ENCODE data around the gene GPATCH3. TPM values are rescaled to one million over a fixed set of nuclear protein-coding genes. Genes with fewer than 3 reads are reported as not detected.

The GPATCH3 gene
- total and polyA plus RNA-seq, 2 of the 4 experiments (the other 2 are of a cell fraction) = 5.2 to 8.0 TPM

- peak overlapping the region; percentile 91 for H3K4me3 ChIP-seq (ENCODE audit: insufficient read depth, low read depth, low read length)
- peaks cover 14 to 44% of the 10 kb centered on the region in 2 experiments for H3K79me1 ChIP-seq (ENCODE audit: low read depth in 1 of 2, low read length in 2 of 2)
- no peak for DNase-seq
- peaks cover 10% of the 10 kb centered on the region for H3K4me1 ChIP-seq (ENCODE audit: control insufficient read depth, insufficient read depth, low read length)
- peak overlapping the region; percentile 99 for H2AFZ ChIP-seq (replicated peaks; ENCODE audit: low read length, poor library complexity)
- peaks cover 4% of the 10 kb centered on the region; the same call in 1 of the 2 replicates for H3K9me1 ChIP-seq (ENCODE audit: insufficient read depth, low read length)
- H2BK15ac ChIP-seq (ENCODE audit: low read depth, low read length) = no peak overlapping the region
- H3K27ac ChIP-seq (ENCODE audit: insufficient read depth, low read length) = peak overlapping the region; percentile 67
- no peak for TF ChIP-seq RFX5 (IDR thresholded peaks at IDR 0.05; ENCODE audit: low read depth, low read length)
- TF ChIP-seq MAZ (IDR thresholded peaks at IDR 0.05; ENCODE audit: borderline replicate concordance, low read depth, low read length) = no peak
- no peak for TF ChIP-seq RCOR1 (IDR thresholded peaks at IDR 0.05; ENCODE audit: insufficient replicate concordance, low read length)
- no peak for TF ChIP-seq BHLHE40 (IDR thresholded peaks at IDR 0.05; ENCODE audit: low read depth, low read length)
- TF ChIP-seq MAFK (IDR thresholded peaks at IDR 0.05; ENCODE audit: low read depth, low read length) = no peak
- TF ChIP-seq POLR2A (IDR thresholded peaks at IDR 0.05; ENCODE audit: low read depth, low read length) = no peak
- no peak for TF ChIP-seq MXI1 (IDR thresholded peaks at IDR 0.05; ENCODE audit: borderline replicate concordance, low read depth, low read length)
- no peak for TF ChIP-seq FOS (IDR thresholded peaks at IDR 0.05; ENCODE audit: low read depth, low read length)
- no peak for TF ChIP-seq CTCF (conservative IDR thresholded peaks at IDR 0.05; ENCODE audit: low read depth, low read length)
- 0 out of 2 replicates have a peak overlapping the region, but pooled peaks have one; percentile 10 for H2AK5ac ChIP-seq (ENCODE audit: low read depth, low read length)
- peak overlapping the region; percentile 89 for H4K5ac ChIP-seq (ENCODE audit: low read depth, low read length)
- H3K27me3 ChIP-seq (ENCODE audit: control insufficient read depth, insufficient read depth, low read length) = no peaks in the 10 kb centered on the region
- H2BK5ac ChIP-seq (ENCODE audit: low read depth, low read length, poor library complexity, severe bottlenecking) = peak overlapping the region; percentile 32
- dilution Hi-C loops (cut with HindIII; ENCODE audit: low sequenced_read_pairs, unreplicated experiment) = no loop called here
- H3K4ac ChIP-seq (ENCODE audit: low read depth, low read length) = peak overlapping the region; percentile 75
- peak; percentile 39 for ATAC-seq (ENCODE audit: low read depth)
- peaks cover 6% of the 10 kb centered on the region for H4K20me1 ChIP-seq (ENCODE audit: insufficient read depth, low read length)
- peak overlapping the region; percentile 87 for H2AK9ac ChIP-seq (replicated peaks; ENCODE audit: low read depth, low read length, poor library complexity)
- H3K14ac ChIP-seq (replicated peaks; ENCODE audit: low read depth, low read length) = peak overlapping the region; percentile 64
- H4K8ac ChIP-seq (ENCODE audit: low read depth in 2 of 2, low read length in 2 of 2) = peak overlapping the region; percentile 94 to 99
- POLR2A ChIA-PET (ENCODE audit: unreplicated experiment) = interaction anchor here (0.5 to 1.1 kb wide), 4 partner anchors 10 to 852 kb away, joined by 3 to 7 read pairs (median 5); partner anchors contain the start of gene GPATCH3
- H3K9me3 ChIP-seq (ENCODE audit: control insufficient read depth, insufficient read depth, low read length) = no peaks in the 10 kb centered on the region
- H2BK120ac ChIP-seq (ENCODE audit: low read depth, low read length) = no peak overlapping the region
- no TSS peak for BruUV-seq (replicated peaks)
- in situ Hi-C loops (cut with MboI; ENCODE audit: low sequenced_read_pairs) = no loop called here
- CTCF ChIA-PET = interaction anchor here (0.6 kb wide), 1 partner anchor 106 kb away, joined by 3 read pairs; no protein-coding TSS in a partner anchor
- H4K91ac ChIP-seq (ENCODE audit: insufficient read depth, low read depth, low read length) = peak overlapping the region; percentile 60
- no peak overlapping the region for H3K56ac ChIP-seq (ENCODE audit: extremely low read depth, insufficient read depth, low read length)
- H3K18ac ChIP-seq (ENCODE audit: low read depth, low read length) = peak overlapping the region; percentile 14; the same call in 1 of the 2 replicates
- no peak overlapping the region for H2BK20ac ChIP-seq (ENCODE audit: low read depth, low read length)
- H3K23ac ChIP-seq (ENCODE audit: low read depth, low read length) = no peak overlapping the region
- WGBS, 2 experiments (ENCODE audit: extremely low coverage in 2 of 2, insufficient read length in 1 of 2) = 0% methylated on average over 6 of the region's 12 CpGs; no CpG with 5 or more reads in 1 of the 2 experiments
- H3K4me2 ChIP-seq (ENCODE audit: low read depth, low read length) = peak overlapping the region; percentile 65
- H3K9ac ChIP-seq (ENCODE audit: low read depth, low read length) = peak overlapping the region; percentile 71
- peaks cover 52% of the 10 kb centered on the region for H3K36me3 ChIP-seq (ENCODE audit: control insufficient read depth, insufficient read depth, low read length)
- intact Hi-C loops (cut with micrococcal nuclease) = no loop called here
These were observed 9.8 kb downstream of the GPATCH3 start for GRCh38 chr1:26890467-26890796.

Measured in IMR-90 (cell line).